KMS-11 (cell line): ENCODE data around the gene ANXA4.

ENCODE experiments used
- H2AFZ ChIP-seq: fragments of 200-600 bp; sonication (generic); 2 replicates; pipeline ENCODE4 v1.6.1; 2016; ENCODE audit warnings: antibody characterized with exemption, mixed run types, low read depth
- H3K27ac ChIP-seq: fragments of 200-600 bp; sonication (generic); 2 replicates; pipeline ENCODE4 v1.6.1; 2016; ENCODE audit warnings: mild to moderate bottlenecking, mixed run types
- H3K27me3 ChIP-seq: fragments of 200-600 bp; sonication (generic); 2 replicates; pipeline ENCODE4 v1.6.1; 2017; ENCODE audit warnings: mild to moderate bottlenecking, low read depth, mixed run types, moderate library complexity; ENCODE audit not compliant: insufficient read depth
- H3K36me3 ChIP-seq: fragments of 200-600 bp; sonication (generic); 2 replicates; pipeline ENCODE4 v1.6.1; 2017; ENCODE audit warnings: mild to moderate bottlenecking, mixed run types; ENCODE audit not compliant: insufficient read depth
- H3K4me1 ChIP-seq: fragments of 200-600 bp; sonication (generic); 2 replicates; pipeline ENCODE4 v1.6.1; 2016; ENCODE audit warnings: mild to moderate bottlenecking, low read depth, mixed run types; ENCODE audit not compliant: poor library complexity, severe bottlenecking
- H3K4me2 ChIP-seq: fragments of 200-600 bp; sonication (generic); 2 replicates; pipeline ENCODE4 v1.7.0; 2016; ENCODE audit warnings: mild to moderate bottlenecking, mixed run types
- H3K4me3 ChIP-seq: fragments of 200-600 bp; sonication (generic); IDR thresholded peaks from 2 replicates; pipeline ENCODE4 v1.6.1; 2017; ENCODE audit warnings: low read depth, low read length, mixed read lengths; ENCODE audit not compliant: insufficient read depth
- H3K79me2 ChIP-seq: fragments of 200-600 bp; sonication (generic); 2 replicates; pipeline ENCODE4 v1.6.1; 2016; ENCODE audit warnings: low read depth, mixed run types; ENCODE audit not compliant: insufficient read depth
- H3K9ac ChIP-seq: fragments of 200-600 bp; sonication (generic); 2 replicates; pipeline ENCODE4 v1.6.1; 2016; ENCODE audit warnings: mild to moderate bottlenecking, mixed run types
- H4K20me1 ChIP-seq: fragments of 200-600 bp; sonication (generic); 2 replicates; pipeline ENCODE4 v1.6.1; 2016; ENCODE audit warnings: mild to moderate bottlenecking, mixed run types; ENCODE audit not compliant: insufficient read depth
- TF ChIP-seq, protein P1 (sequence below): fragments of 200-600 bp; sonication (generic); conservative IDR thresholded peaks from 2 replicates; pipeline ENCODE4 v1.6.1; 2017; ENCODE audit warnings: low read depth, mild to moderate bottlenecking, antibody characterized with exemption, low read length, moderate library complexity, mixed read lengths

ANXA4 gene

GRCh38 chr2:69741229-69741574 lies 732 bp upstream of the ANXA4 start:
- H3K27ac ChIP-seq = peak overlapping the region; percentile 57
- H3K4me3 ChIP-seq = peak overlapping the region; percentile 89
- no peaks in the 10 kb centered on the region for H3K36me3 ChIP-seq

DNA sequence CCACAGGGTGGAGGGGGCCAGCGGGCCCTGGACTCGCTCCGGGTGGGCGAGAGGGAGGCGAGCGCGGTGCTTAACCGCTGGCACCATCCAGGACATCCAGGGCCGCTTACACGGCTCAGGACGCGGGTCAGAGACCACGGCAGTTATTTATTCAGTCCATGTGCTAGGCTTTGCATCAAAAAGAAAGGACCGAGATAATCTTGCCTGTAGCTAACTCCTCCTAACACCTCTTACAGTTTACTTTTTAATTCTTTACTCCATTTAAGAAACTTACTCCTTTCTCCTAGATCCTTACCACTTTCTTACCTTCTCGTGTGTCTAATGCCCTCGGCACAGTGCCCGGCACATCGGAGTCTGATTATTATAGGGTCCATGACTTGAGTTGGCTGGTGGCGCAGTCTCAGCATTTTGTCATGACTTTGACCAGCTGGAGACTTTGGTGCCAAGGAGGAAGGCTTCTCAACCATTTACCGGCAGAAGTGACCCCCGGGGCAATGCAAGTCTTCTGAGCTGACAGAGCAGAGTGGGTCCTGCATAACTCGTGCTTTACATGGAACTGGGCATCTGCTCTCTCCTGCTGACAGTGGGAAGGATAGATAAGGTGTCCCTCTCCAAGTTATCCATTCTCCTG lies 503 bp downstream of the ANXA4 start:
- TF ChIP-seq, protein P1, sequence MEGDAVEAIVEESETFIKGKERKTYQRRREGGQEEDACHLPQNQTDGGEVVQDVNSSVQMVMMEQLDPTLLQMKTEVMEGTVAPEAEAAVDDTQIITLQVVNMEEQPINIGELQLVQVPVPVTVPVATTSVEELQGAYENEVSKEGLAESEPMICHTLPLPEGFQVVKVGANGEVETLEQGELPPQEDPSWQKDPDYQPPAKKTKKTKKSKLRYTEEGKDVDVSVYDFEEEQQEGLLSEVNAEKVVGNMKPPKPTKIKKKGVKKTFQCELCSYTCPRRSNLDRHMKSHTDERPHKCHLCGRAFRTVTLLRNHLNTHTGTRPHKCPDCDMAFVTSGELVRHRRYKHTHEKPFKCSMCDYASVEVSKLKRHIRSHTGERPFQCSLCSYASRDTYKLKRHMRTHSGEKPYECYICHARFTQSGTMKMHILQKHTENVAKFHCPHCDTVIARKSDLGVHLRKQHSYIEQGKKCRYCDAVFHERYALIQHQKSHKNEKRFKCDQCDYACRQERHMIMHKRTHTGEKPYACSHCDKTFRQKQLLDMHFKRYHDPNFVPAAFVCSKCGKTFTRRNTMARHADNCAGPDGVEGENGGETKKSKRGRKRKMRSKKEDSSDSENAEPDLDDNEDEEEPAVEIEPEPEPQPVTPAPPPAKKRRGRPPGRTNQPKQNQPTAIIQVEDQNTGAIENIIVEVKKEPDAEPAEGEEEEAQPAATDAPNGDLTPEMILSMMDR = no peak
- Histone ChIP-seq H3K9ac (peak overlapping the region; percentile 92), H3K4me2 (peak overlapping the region; percentile 56), H4K20me1 (no peaks in the 10 kb centered on the region), H2AFZ (peak overlapping the region; percentile 86), H3K4me3 (no peak overlapping the region), H3K36me3 (no peaks in the 10 kb centered on the region), H3K27me3 (no peaks in the 10 kb centered on the region), H3K27ac (peak overlapping the region; percentile 57; the same call in 1 of the 2 replicates), H3K79me2 (peaks cover 12% of the 10 kb centered on the region; the same call in 1 of the 2 replicates), H3K4me1 (peaks cover 10% of the 10 kb centered on the region)

More at GRCh38 chr2:69741229-69741574, 732 bp upstream of the ANXA4 start:
- Histone ChIP-seq H2AFZ (peak overlapping the region; percentile 86), H3K27me3 (no peaks in the 10 kb centered on the region), H3K9ac (peak overlapping the region; percentile 92), H3K79me2 (peaks cover 5% of the 10 kb centered on the region; the same call in 1 of the 2 replicates), H3K4me1 (peaks cover 10% of the 10 kb centered on the region), H4K20me1 (no peaks in the 10 kb centered on the region), H3K4me2 (peak overlapping the region; percentile 56)
- TF ChIP-seq, protein P1 = no peak; the same call in 1 of the 2 replicates

DNA sequence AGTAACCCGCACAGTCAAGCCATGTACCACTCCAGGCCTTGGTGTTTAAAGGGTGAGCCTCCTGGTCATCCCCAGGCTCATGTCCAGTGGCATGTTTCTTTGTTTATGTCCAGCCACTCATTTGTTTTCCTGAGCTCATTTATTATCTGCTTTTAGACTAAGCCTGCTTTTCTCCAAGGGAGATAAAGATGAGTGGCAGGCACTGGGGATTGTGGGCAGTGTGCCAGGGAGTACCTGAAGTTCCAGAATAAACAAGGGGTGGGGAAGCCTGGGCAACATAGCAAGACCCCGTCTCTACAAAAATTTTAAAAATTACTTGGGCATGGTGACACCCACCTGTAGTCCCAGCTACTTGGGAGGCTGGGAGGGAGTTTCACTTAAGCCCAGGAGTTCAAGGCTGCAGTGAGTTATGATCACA lies 1.9 kb downstream of the ANXA4 start:
- Histone ChIP-seq H3K79me2 (peaks cover 12% of the 10 kb centered on the region; the same call in 1 of the 2 replicates), H3K4me3 (no peak overlapping the region)

GRCh38 chr2:69744456-69744855 lies 2.5 kb downstream of the ANXA4 start:
- Histone ChIP-seq H3K4me2 (no peak overlapping the region), H2AFZ (no peak overlapping the region), H3K27ac (no peak overlapping the region), H3K27me3 (no peaks in the 10 kb centered on the region), H3K79me2 (peaks cover 12% of the 10 kb centered on the region; the same call in 1 of the 2 replicates), H3K9ac (no peak overlapping the region), H3K36me3 (no peaks in the 10 kb centered on the region), H4K20me1 (no peaks in the 10 kb centered on the region), H3K4me1 (peaks cover 10% of the 10 kb centered on the region), H3K4me3 (no peak overlapping the region)
- TF ChIP-seq, protein P1 = no peak

More for the DNA sequence above, 1.9 kb downstream of the ANXA4 start:
- Histone ChIP-seq H3K9ac (no peak overlapping the region), H3K4me2 (no peak overlapping the region), H2AFZ (no peak overlapping the region), H3K27ac (no peak overlapping the region), H3K27me3 (no peaks in the 10 kb centered on the region), H3K4me1 (peaks cover 10% of the 10 kb centered on the region), H4K20me1 (no peaks in the 10 kb centered on the region), H3K36me3 (no peaks in the 10 kb centered on the region)
- TF ChIP-seq, protein P1 = no peak
